Liver (tissue), 9 donors: ENCODE results near the gene KRTAP19-7. TPM values are rescaled to one million over a fixed set of nuclear protein-coding genes. Genes with fewer than 3 reads are reported as not detected.

Experiments
- DNase-seq: peaks from one replicate; pipeline ENCODE4 v3.0.0-alpha.2; 2017; ENCODE audit warnings: low spot score
- H3K27ac ChIP-seq, 2 donors: one replicate each; pipeline ENCODE4 v1.7.0; 2013; ENCODE audit warnings: inconsistent platforms in 2 of 2, low read length in 2 of 2, control low read depth in 1 of 2, low read depth in 1 of 2, mild to moderate bottlenecking in 1 of 2
- H3K27me3 ChIP-seq, 4 donors: one replicate each; pipeline versions ENCODE4 v1.6.1 to v1.7.0; 2013; ENCODE audit warnings: low read length in 3 of 4, inconsistent platforms in 1 of 4, mild to moderate bottlenecking in 1 of 4, moderate library complexity in 1 of 4; ENCODE audit not compliant: control insufficient read depth in 4 of 4, insufficient read depth in 4 of 4
- H3K36me3 ChIP-seq, 4 donors: one replicate each; pipeline versions ENCODE4 v1.6.1 to v1.7.0; 2013; ENCODE audit warnings: low read length in 3 of 4, mild to moderate bottlenecking in 3 of 4, low read depth in 1 of 4, moderate library complexity in 1 of 4; ENCODE audit not compliant: control insufficient read depth in 4 of 4, insufficient read depth in 3 of 4
- H3K4me1 ChIP-seq, 4 donors: one replicate each; pipeline versions ENCODE4 v1.6.1 to v1.7.0; 2013; ENCODE audit warnings: low read length in 3 of 4, mild to moderate bottlenecking in 3 of 4, moderate library complexity in 1 of 4; ENCODE audit not compliant: control insufficient read depth in 4 of 4, insufficient read depth in 4 of 4
- H3K4me3 ChIP-seq, 3 donors: one replicate each; pipeline versions ENCODE4 v1.6.1 to v1.7.0; 2013; ENCODE audit warnings: low read length in 3 of 3, control low read depth in 1 of 3, low read depth in 1 of 3, mild to moderate bottlenecking in 1 of 3
- H3K9ac ChIP-seq, 2 donors: one replicate each; pipeline ENCODE4 v1.7.0; 2013; ENCODE audit warnings: low read length in 2 of 2, mild to moderate bottlenecking in 2 of 2, moderate library complexity in 2 of 2, control low read depth in 1 of 2, low read depth in 1 of 2
- H3K9me3 ChIP-seq, 4 donors: one replicate each; pipeline versions ENCODE4 v1.6.1 to v1.7.0; 2013; ENCODE audit warnings: low read length in 3 of 4; ENCODE audit not compliant: control insufficient read depth in 4 of 4
- ATF3 ChIP-seq: IDR thresholded peaks from 2 replicates; pipeline ENCODE4 v1.6.1; 2016; ENCODE audit warnings: antibody characterized with exemption
- CTCF ChIP-seq: fragments of 150-350 bp; IDR thresholded peaks from 2 replicates; pipeline ENCODE4 v1.5.1; 2017; ENCODE audit warnings: improper control_type of control experiment, low read depth, low read length; ENCODE audit not compliant: missing input control
- EGR1 ChIP-seq, 2 donors: IDR thresholded peaks; 2 replicates each; pipeline ENCODE4 v1.6.1; 2016 to 2018; ENCODE audit warnings: antibody characterized with exemption in 2 of 2, low read depth in 2 of 2
- FOXA1 ChIP-seq: IDR thresholded peaks from 2 replicates; pipeline ENCODE4 v1.6.1; 2016; ENCODE audit warnings: antibody characterized with exemption
- FOXA2 ChIP-seq: IDR thresholded peaks from 2 replicates; pipeline ENCODE4 v1.6.1; 2016; ENCODE audit warnings: antibody characterized with exemption
- HNF4A ChIP-seq, 2 donors: conservative IDR thresholded peaks; 2 replicates each; pipeline ENCODE4 v1.6.1; 2016; ENCODE audit warnings: antibody characterized with exemption in 2 of 2, mild to moderate bottlenecking in 2 of 2
- HNF4G ChIP-seq: IDR thresholded peaks from 2 replicates; pipeline ENCODE4 v1.6.1; 2016; ENCODE audit warnings: antibody characterized with exemption
- JUND ChIP-seq, 2 donors: IDR thresholded peaks; 2 replicates each; pipeline ENCODE4 v1.6.1; 2016; ENCODE audit warnings: antibody characterized with exemption in 2 of 2
- NR2F2 ChIP-seq: IDR thresholded peaks from 2 replicates; pipeline ENCODE4 v1.6.1; 2016; ENCODE audit warnings: antibody characterized with exemption
- RAD21 ChIP-seq, 2 donors: IDR thresholded peaks; 2 replicates each; pipeline ENCODE4 v1.6.1; 2016; ENCODE audit warnings: antibody characterized with exemption in 2 of 2, mild to moderate bottlenecking in 2 of 2
- REST ChIP-seq: IDR thresholded peaks from 2 replicates; pipeline ENCODE4 v1.6.1; 2016; ENCODE audit warnings: antibody characterized with exemption, mild to moderate bottlenecking
- RXRA ChIP-seq, 2 donors: IDR thresholded peaks; 2 replicates each; pipeline ENCODE4 v1.6.1; 2017 to 2018; ENCODE audit warnings: antibody characterized with exemption in 2 of 2, mild to moderate bottlenecking in 1 of 2
- SP1 ChIP-seq: IDR thresholded peaks from 2 replicates; pipeline ENCODE4 v1.6.1; 2018; ENCODE audit warnings: antibody characterized with exemption, mild to moderate bottlenecking
- TAF1 ChIP-seq: conservative IDR thresholded peaks from 2 replicates; pipeline ENCODE4 v1.6.1; 2016; ENCODE audit warnings: antibody characterized with exemption, mild to moderate bottlenecking
- YY1 ChIP-seq: IDR thresholded peaks from 2 replicates; pipeline ENCODE4 v1.6.1; 2016; ENCODE audit warnings: antibody characterized with exemption, mild to moderate bottlenecking
- ZBTB33 ChIP-seq: IDR thresholded peaks from 2 replicates; pipeline ENCODE4 v1.6.1; 2016; ENCODE audit warnings: antibody characterized with exemption
- WGBS: extraction: QIAGEN DNeasy Blood & Tissue Kit; methylation state at CpG from one replicate; pipeline ENCODE4 v1.1.7; 2013; 5-methylcytosine and 5-hydroxymethylcytosine counted together
- polyA plus RNA-seq, 2 donors: library from polyadenylated mRNA; stranded (reverse) in 1 of 2; unstranded in 1 of 2; fragments of 200-250 nt in 1 of 2; fragments of >200 nt in 1 of 2; fragmentation: Nextera tagmentation in 1 of 2; extraction: Ambion mirVana in 1 of 2; gene quantifications; one replicate each; pipeline versions ENCODE4 v1.2.1 to v1.2.3, GENCODE V29; 2013 to 2015
- total RNA-seq, 2 donors: library from RNA; depleted of rRNA; stranded (reverse); fragments of >200 nt; gene quantifications; one replicate each; pipeline ENCODE4 v1.2.3, GENCODE V29; 2014
- donor health status: healthy.
- donor health status: healthy.
- donor health status: healthy.
- donor health status: healthy.
- donor health status: healthy.

KRTAP19-7 gene
- total and polyA plus RNA-seq, 4 donors, result not detected

GRCh38 chr21:30552782-30553181 is 8.3 kb downstream of the KRTAP19-7 start:
- no peaks in the 10 kb centered on the region for H3K9me3 ChIP-seq
- WGBS, result 42% methylated on average over 1 of the region's 1 CpG
- TF ChIP-seq RAD21 (IDR thresholded peaks at IDR 0.05) (no peak), RXRA (IDR thresholded peaks at IDR 0.05) (no peak), FOXA1 (no peak), FOXA2 (no peak), ATF3 (no peak), EGR1 (IDR thresholded peaks at IDR 0.05; ENCODE audit: low read depth in 2 of 2) (no peak), HNF4G (no peak), CTCF (no peak), SP1 (no peak), REST (no peak), NR2F2 (no peak)
- H3K36me3 ChIP-seq, result no peaks in the 10 kb centered on the region
- H3K27ac ChIP-seq, result no peak overlapping the region
- DNase-seq, result no peak
- H3K27me3 ChIP-seq, result no peaks in the 10 kb centered on the region
- no peak overlapping the region for H3K4me3 ChIP-seq
- H3K4me1 ChIP-seq, result no peaks in the 10 kb centered on the region
- no peak overlapping the region for H3K9ac ChIP-seq

GRCh38 chr21:30541764-30542163 is 19.4 kb downstream of the KRTAP19-7 start, which contains the start of gene KRTAP19-6:
TSS of gene KRTAP19-6 (minus strand) at chr21:30541864. CDS start at chr21:30541833, 31 bp downstream.
- Histone ChIP-seq H3K36me3 (no peaks in the 10 kb centered on the region), H3K4me1 (no peaks in the 10 kb centered on the region), H3K4me3 (no peak within 1 kb of the TSS), H3K9me3 (no peaks in the 10 kb centered on the region), H3K27ac (no peak within 1 kb of the TSS), H3K9ac (no peak within 1 kb of the TSS), H3K27me3 (no peaks in the 10 kb centered on the region)
- no peak for DNase-seq
- WGBS, result 74% methylated on average over 1 of the region's 1 CpG
- TF ChIP-seq EGR1 (IDR thresholded peaks at IDR 0.05; ENCODE audit: low read depth in 2 of 2) (no peak), FOXA2 (no peak), REST (no peak), CTCF (no peak), NR2F2 (no peak), TAF1 (no peak), RAD21 (IDR thresholded peaks at IDR 0.05) (no peak), YY1 (no peak), ATF3 (no peak), FOXA1 (no peak), HNF4G (no peak), RXRA (IDR thresholded peaks at IDR 0.05) (no peak), HNF4A (conservative IDR thresholded peaks at IDR 0.05) (no peak), ZBTB33 (no peak), JUND (IDR thresholded peaks at IDR 0.05) (no peak)
